ENCODE measurements around the gene SH3RF1. TPM values are rescaled to one million over a fixed set of nuclear protein-coding genes. Genes with fewer than 3 reads are reported as not detected.

Gene SH3RF1
- total and polyA plus RNA-seq, 2 of the 13 experiments (the other 11 are each of a cell fraction or from before 2014, with no cell fraction given), result 3.1 to 3.2 TPM

GRCh38 chr4:169079942-169080827, 190.6 kb downstream of the SH3RF1 start (continued):
- TF ChIP-seq HOXA9 (CRISPR knock-in tag; IDR thresholded peaks at IDR 0.05; ENCODE audit: borderline replicate concordance) (no peak), WIZ (CRISPR knock-in tag; IDR thresholded peaks at IDR 0.05) (no peak), GABPB1 (CRISPR knock-in tag; IDR thresholded peaks at IDR 0.05) (no peak; the same call in 1 of the 2 replicates), SALL2 (CRISPR knock-in tag; IDR thresholded peaks at IDR 0.05) (no peak), RELA (CRISPR knock-in tag; IDR thresholded peaks at IDR 0.05) (no peak), ETV5 (CRISPR knock-in tag; IDR thresholded peaks at IDR 0.05; ENCODE audit: borderline replicate concordance) (peak; percentile 88), GATA4 (IDR thresholded peaks at IDR 0.05; ENCODE audit: borderline replicate concordance, low read depth) (no peak), ZBTB7A (CRISPR knock-in tag; IDR thresholded peaks at IDR 0.05) (0 out of 2 replicates have a peak, but pooled peaks have one; percentile 29), FOXK1 (CRISPR knock-in tag; IDR thresholded peaks at IDR 0.05; ENCODE audit: borderline replicate concordance, low read depth) (no peak; the same call in 1 of the 2 replicates), NFRKB (IDR thresholded peaks at IDR 0.05) (no peak), STAT6 (CRISPR knock-in tag; IDR thresholded peaks at IDR 0.05; ENCODE audit: borderline replicate concordance) (peak; percentile 83; the same call in 1 of the 2 replicates), GFI1 (CRISPR knock-in tag; IDR thresholded peaks at IDR 0.05; ENCODE audit: borderline replicate concordance) (peak; percentile 92), NR3C1 (CRISPR knock-in tag; IDR thresholded peaks at IDR 0.05) (no peak), ZFX (CRISPR knock-in tag; IDR thresholded peaks at IDR 0.05; ENCODE audit: low read depth) (peak; percentile 29; the same call in 1 of the 2 replicates), ZNF784 (CRISPR knock-in tag; IDR thresholded peaks at IDR 0.05; ENCODE audit: borderline replicate concordance) (0 out of 2 replicates have a peak, but pooled peaks have one; percentile 22), ZNF484 (CRISPR knock-in tag; IDR thresholded peaks at IDR 0.05; ENCODE audit: borderline replicate concordance, low read depth) (no peak), POGK (CRISPR knock-in tag; conservative IDR thresholded peaks at IDR 0.05) (no peak), PCBP2 (optimal IDR thresholded peaks at IDR 0.05; ENCODE audit: low read depth, low read length, poor library complexity, severe bottlenecking) (no peak), NFE2L1 (CRISPR knock-in tag; IDR thresholded peaks at IDR 0.05; ENCODE audit: borderline replicate concordance) (0 out of 2 replicates have a peak, but pooled peaks have one; percentile 35), EP300 (IDR thresholded peaks at IDR 0.05; ENCODE audit: low read depth in 2 of 2, low read length in 2 of 2) (peak in 1 of 2 experiments; percentile 53; a peak in 1 of 4 replicates), EP300 (CRISPR knock-in tag; IDR thresholded peaks at IDR 0.05; ENCODE audit: borderline replicate concordance) (peak; percentile 58; the same call in 1 of the 2 replicates), PRMT3 (CRISPR knock-in tag; IDR thresholded peaks at IDR 0.05; ENCODE audit: borderline replicate concordance, low read depth) (no peak), STAG1 (CRISPR knock-in tag; IDR thresholded peaks at IDR 0.05) (peak; percentile 13; the same call in 1 of the 2 replicates), ZNF598 (CRISPR knock-in tag; IDR thresholded peaks at IDR 0.05; ENCODE audit: borderline replicate concordance) (0 out of 2 replicates have a peak, but pooled peaks have one; percentile 40)

Data from HepG2 (cell line).